ENCODE results near the gene CENPB. TPM values are rescaled to one million over a fixed set of nuclear protein-coding genes. Genes with fewer than 3 reads are reported as not detected.

CENPB gene
- total and polyA plus RNA-seq, 4 donors, result 4.5 to 32.4 (median 25.4) TPM

- TF ChIP-seq ATF3 (IDR thresholded peaks at IDR 0.05) (no peak), YY1 (IDR thresholded peaks at IDR 0.05) (no peak), GABPA (IDR thresholded peaks at IDR 0.05 in 1 of 2, conservative IDR thresholded peaks at IDR 0.05 in 1 of 2) (no peak), RAD21 (IDR thresholded peaks at IDR 0.05) (no peak), JUND (IDR thresholded peaks at IDR 0.05) (no peak), TAF1 (conservative IDR thresholded peaks at IDR 0.05) (no peak), NR2F2 (IDR thresholded peaks at IDR 0.05) (no peak), FOXA1 (IDR thresholded peaks at IDR 0.05) (no peak)
Observed at GRCh38 chr20:3784863-3785239, 1.7 kb downstream of the CENPB start (continued).

GRCh38 chr20:3784216-3784853 lies 2.2 kb downstream of the CENPB start:
- TF ChIP-seq NR2F2 (IDR thresholded peaks at IDR 0.05), result no peak
- TF ChIP-seq FOXA1 (IDR thresholded peaks at IDR 0.05), result no peak
- no peak for TF ChIP-seq HNF4G (IDR thresholded peaks at IDR 0.05)
- no peak for TF ChIP-seq RAD21 (IDR thresholded peaks at IDR 0.05)
- no peak for TF ChIP-seq GABPA (IDR thresholded peaks at IDR 0.05 in 1 of 2, conservative IDR thresholded peaks at IDR 0.05 in 1 of 2)
- no peak for TF ChIP-seq FOXA2 (IDR thresholded peaks at IDR 0.05)
- no peak for TF ChIP-seq YY1 (IDR thresholded peaks at IDR 0.05)
- no peak for TF ChIP-seq MAX (IDR thresholded peaks at IDR 0.05)
- TF ChIP-seq CTCF (IDR thresholded peaks at IDR 0.05; ENCODE audit: low read depth, low read length, missing input control), result no peak
- TF ChIP-seq TAF1 (conservative IDR thresholded peaks at IDR 0.05), result no peak
- no peak for TF ChIP-seq RXRA (IDR thresholded peaks at IDR 0.05)
- no peak for TF ChIP-seq SP1 (IDR thresholded peaks at IDR 0.05)
- no peak for TF ChIP-seq ZBTB33 (IDR thresholded peaks at IDR 0.05)
- no peak for TF ChIP-seq EGR1 (IDR thresholded peaks at IDR 0.05; ENCODE audit: low read depth in 2 of 2)
- no peak for TF ChIP-seq REST (IDR thresholded peaks at IDR 0.05)
- TF ChIP-seq HNF4A (conservative IDR thresholded peaks at IDR 0.05), result no peak
- no peak for TF ChIP-seq ATF3 (IDR thresholded peaks at IDR 0.05)
- TF ChIP-seq JUND (IDR thresholded peaks at IDR 0.05), result no peak
- peaks cover 14 to 41% (median 31%) of the 10 kb centered on the region in 4 donors for H3K4me1 ChIP-seq (ENCODE audit: control insufficient read depth in 4 of 4, insufficient read depth in 4 of 4, low read length in 3 of 4)
- H3K9ac ChIP-seq (ENCODE audit: low read depth in 1 of 2, low read length in 2 of 2), result no peak overlapping the region
- DNase-seq (ENCODE audit: low spot score), result no peak
- peaks cover 0 to 5% (median 0%) of the 10 kb centered on the region in 4 donors for H3K36me3 ChIP-seq (ENCODE audit: control insufficient read depth in 4 of 4, insufficient read depth in 3 of 4, low read depth in 1 of 4, low read length in 3 of 4)
- H3K9me3 ChIP-seq (ENCODE audit: control insufficient read depth in 4 of 4, low read length in 3 of 4), result no peaks in the 10 kb centered on the region
- no peak overlapping the region for H3K4me3 ChIP-seq (ENCODE audit: low read depth in 1 of 3, low read length in 3 of 3)
- no peak overlapping the region for H3K27ac ChIP-seq (ENCODE audit: low read depth in 1 of 2, low read length in 2 of 2)
- WGBS, result 85% methylated on average over 17 of the region's 17 CpGs
- no peaks in the 10 kb centered on the region for H3K27me3 ChIP-seq (ENCODE audit: control insufficient read depth in 4 of 4, insufficient read depth in 4 of 4, low read length in 3 of 4)

Measured in liver (tissue), 9 donors.